ENCODE data around the gene ADRA2C.

- TF ChIP-seq CTCF (IDR thresholded peaks at IDR 0.05; ENCODE audit: poor library complexity): no peak
- TF ChIP-seq EZH2phosphoT487 (IDR thresholded peaks at IDR 0.05; ENCODE audit: low read depth, severe bottlenecking, unreplicated experiment): no peak
- no peak for TF ChIP-seq EZH2 (IDR thresholded peaks at IDR 0.05; ENCODE audit: borderline replicate concordance)
These were observed 3.5 kb downstream of the ADRA2C start for GRCh38 chr4:3769642-3770184.

Measured in hepatocyte (in vitro differentiated cells).